ENCODE data around the gene SETX.

DNA sequence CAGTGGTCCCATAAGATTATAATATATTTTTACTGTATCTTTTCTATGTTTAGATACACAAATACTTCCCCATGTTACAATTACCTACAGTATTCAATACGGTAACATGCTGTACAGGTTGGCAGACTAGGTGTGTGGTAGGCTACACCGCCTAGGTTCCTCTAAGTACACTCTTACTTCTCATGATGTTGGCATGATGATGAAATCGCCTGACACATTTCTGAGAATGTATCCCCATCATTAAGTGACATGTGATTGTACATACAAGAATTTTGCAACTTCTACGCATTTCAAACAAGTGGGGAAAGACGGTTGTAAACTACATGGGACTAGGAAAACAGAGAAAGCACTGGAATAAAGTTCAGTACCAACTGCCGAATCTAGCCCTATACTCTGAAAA is 53.3 kb downstream of the SETX start:
- TF ChIP-seq, protein P1, sequence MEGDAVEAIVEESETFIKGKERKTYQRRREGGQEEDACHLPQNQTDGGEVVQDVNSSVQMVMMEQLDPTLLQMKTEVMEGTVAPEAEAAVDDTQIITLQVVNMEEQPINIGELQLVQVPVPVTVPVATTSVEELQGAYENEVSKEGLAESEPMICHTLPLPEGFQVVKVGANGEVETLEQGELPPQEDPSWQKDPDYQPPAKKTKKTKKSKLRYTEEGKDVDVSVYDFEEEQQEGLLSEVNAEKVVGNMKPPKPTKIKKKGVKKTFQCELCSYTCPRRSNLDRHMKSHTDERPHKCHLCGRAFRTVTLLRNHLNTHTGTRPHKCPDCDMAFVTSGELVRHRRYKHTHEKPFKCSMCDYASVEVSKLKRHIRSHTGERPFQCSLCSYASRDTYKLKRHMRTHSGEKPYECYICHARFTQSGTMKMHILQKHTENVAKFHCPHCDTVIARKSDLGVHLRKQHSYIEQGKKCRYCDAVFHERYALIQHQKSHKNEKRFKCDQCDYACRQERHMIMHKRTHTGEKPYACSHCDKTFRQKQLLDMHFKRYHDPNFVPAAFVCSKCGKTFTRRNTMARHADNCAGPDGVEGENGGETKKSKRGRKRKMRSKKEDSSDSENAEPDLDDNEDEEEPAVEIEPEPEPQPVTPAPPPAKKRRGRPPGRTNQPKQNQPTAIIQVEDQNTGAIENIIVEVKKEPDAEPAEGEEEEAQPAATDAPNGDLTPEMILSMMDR (IDR thresholded peaks at IDR 0.05; ENCODE audit: low read depth, low read length), result no peak
- no peak for TF ChIP-seq EZH2phosphoT487 (IDR thresholded peaks at IDR 0.05; ENCODE audit: low read depth)

Measured in OCI-LY3 (cell line).